Common myeloid progenitor, CD34-positive (primary cell): Measurements from ENCODE around the gene ZNF853.

Experiments
- CTCF ChIA-PET: fragments of 350-600 bp; sonication (Branson Sonifier 250); formaldehyde crosslinking; loops from one replicate; lab custom pipeline; 2021; ENCODE audit warnings: antibody characterized with exemption; lab: Charles Lee
- POLR2A ChIA-PET: fragments of 350-600 bp; sonication (Branson Sonifier 250); formaldehyde crosslinking; loops from one replicate; lab custom pipeline; 2021; ENCODE audit warnings: antibody characterized with exemption; lab: Charles Lee
- DNase-seq, 3 donors: peaks; one replicate each; pipeline versions ENCODE4 v3.0.0 to v3.0.0-alpha.2; 2013
- H3K27ac ChIP-seq, 2 experiments: 1 replicate in 1 of 2; 2 replicates in 1 of 2; pipeline ENCODE4 v1.7.0; 2013; ENCODE audit warnings: inconsistent platforms in 2 of 2, low read length in 2 of 2, mild to moderate bottlenecking in 2 of 2, low read depth in 1 of 2, moderate library complexity in 1 of 2; ENCODE audit not compliant: severe bottlenecking in 2 of 2, insufficient read depth in 1 of 2, poor library complexity in 1 of 2
- H3K27me3 ChIP-seq, 5 experiments: replicated peaks in 2 of 5; 1 replicate in 3 of 5; 2 replicates in 2 of 5; pipeline versions ENCODE4 v1.6.1 to v1.7.0; 2013; ENCODE audit warnings: low read length in 4 of 5, mild to moderate bottlenecking in 2 of 5, moderate library complexity in 2 of 5, inconsistent platforms in 1 of 5; ENCODE audit not compliant: insufficient read depth in 5 of 5, control insufficient read depth in 4 of 5
- H3K36me3 ChIP-seq, 4 experiments: 1 replicate in 2 of 4; 2 replicates in 2 of 4; pipeline versions ENCODE4 v1.6.1 to v1.7.0; 2013; ENCODE audit warnings: low read length in 3 of 4, control low read depth in 1 of 4, mild to moderate bottlenecking in 1 of 4; ENCODE audit not compliant: control insufficient read depth in 4 of 4, insufficient read depth in 4 of 4
- H3K4me1 ChIP-seq, 4 experiments: 1 replicate in 3 of 4; 2 replicates in 1 of 4; pipeline versions ENCODE4 v1.6.1 to v1.7.1; 2013; ENCODE audit warnings: low read length in 3 of 4, mild to moderate bottlenecking in 3 of 4, control low read depth in 1 of 4, inconsistent platforms in 1 of 4, moderate library complexity in 1 of 4; ENCODE audit not compliant: control insufficient read depth in 4 of 4, insufficient read depth in 4 of 4; ENCODE audit errors: control extremely low read depth in 1 of 4
- H3K4me3 ChIP-seq, 7 experiments: 1 replicate in 4 of 7; 2 replicates in 3 of 7; pipeline versions ENCODE4 v1.5.1 to v1.7.0; 2013; ENCODE audit warnings: mild to moderate bottlenecking in 7 of 7, low read length in 6 of 7, moderate library complexity in 6 of 7, inconsistent platforms in 2 of 7, low read depth in 2 of 7, control low read depth in 1 of 7; ENCODE audit not compliant: insufficient read depth in 4 of 7, control insufficient read depth in 1 of 7; ENCODE audit errors: extremely low read depth in 1 of 7
- H3K9me3 ChIP-seq, 5 experiments: 1 replicate in 4 of 5; 2 replicates in 1 of 5; pipeline versions ENCODE4 v1.6.1 to v1.7.1; 2013; ENCODE audit warnings: low read length in 4 of 5, mild to moderate bottlenecking in 2 of 5, inconsistent platforms in 1 of 5, low read depth in 1 of 5, moderate library complexity in 1 of 5; ENCODE audit not compliant: control insufficient read depth in 4 of 5, insufficient read depth in 2 of 5; ENCODE audit errors: control extremely low read depth in 1 of 5
- WGBS: methylation state at CpG from one replicate; pipeline ENCODE4 v1.1.5; 2013; ENCODE audit not compliant: insufficient coverage; 5-methylcytosine and 5-hydroxymethylcytosine counted together

The ZNF853 gene

GRCh38 chr7:6636741-6637543 is 21.5 kb downstream of the ZNF853 start, which contains the start of gene ZNF316:
Gene ZNF316 (plus strand): TSS chr7:6637318. CDS start chr7:6642410, 5,092 bp downstream.
- Histone ChIP-seq H3K27me3 (no peaks in the 10 kb centered on the region), H3K4me3 (peak within 1 kb of the TSS; percentile 62 to 81 (median 75)), H3K4me1 (peaks cover 0 to 36% (median 24%) of the 10 kb centered on the region in 4 experiments), H3K27ac (peak within 1 kb of the TSS in 1 of 2 experiments; percentile 58), H3K9me3 (peaks cover 0 to 3% (median 0%) of the 10 kb centered on the region in 5 experiments), H3K36me3 (peaks cover 7 to 35% (median 20%) of the 10 kb centered on the region in 4 experiments)
- WGBS: under 1% methylated on average over 49 of the region's 104 CpGs
- peak in 2 of 3 donors; percentile 39 to 49 for DNase-seq
- CTCF ChIA-PET: interaction anchor here (0.7 to 2.0 kb wide), 4 partner anchors 17 to 62 kb away, joined by 3 to 5 read pairs (median 3); no protein-coding TSS in a partner anchor
- POLR2A ChIA-PET: interaction anchor here (1.6 kb wide), 1 partner anchor 14 kb away, joined by 3 read pairs; no protein-coding TSS in a partner anchor

- peaks cover 0 to 36% (median 24%) of the 10 kb centered on the region in 4 experiments for H3K4me1 ChIP-seq
- H3K36me3 ChIP-seq: peaks cover 7 to 42% (median 25%) of the 10 kb centered on the region in 4 experiments
- DNase-seq: peak; percentile 69 to 84 (median 81)
- CTCF ChIA-PET: interaction anchor here (0.6 to 2.0 kb wide), 5 partner anchors 12 to 89 kb away, joined by 3 to 5 read pairs (median 3); no protein-coding TSS in a partner anchor
- H3K27ac ChIP-seq: peak overlapping the region in 1 of 2 experiments; percentile 38
- POLR2A ChIA-PET: interaction anchor here (0.5 to 1.6 kb wide), 3 partner anchors 13 to 121 kb away, joined by 3 to 8 read pairs (median 5); no protein-coding TSS in a partner anchor
- under 1% methylated on average over 48 of the region's 60 CpGs for WGBS
- H3K27me3 ChIP-seq: no peaks in the 10 kb centered on the region
- H3K4me3 ChIP-seq: peak overlapping the region; percentile 62 to 81 (median 75)
- H3K9me3 ChIP-seq: peaks cover 0 to 3% (median 0%) of the 10 kb centered on the region in 5 experiments
These were observed 22.3 kb downstream of the ZNF853 start for GRCh38 chr7:6637544-6638229.

- peaks cover 0 to 36% (median 24%) of the 10 kb centered on the region in 4 experiments for H3K4me1 ChIP-seq
- DNase-seq: no peak
- H3K4me3 ChIP-seq: no peak overlapping the region
- H3K9me3 ChIP-seq: peaks cover 0 to 3% (median 0%) of the 10 kb centered on the region in 5 experiments
- H3K36me3 ChIP-seq: peaks cover 7 to 56% (median 35%) of the 10 kb centered on the region in 4 experiments
- H3K27me3 ChIP-seq: no peaks in the 10 kb centered on the region
- ChIA-PET POLR2A (no interaction called here), CTCF (interaction anchor here (1.1 to 1.3 kb wide), 3 partner anchors 11 to 115 kb away, joined by 3 to 4 read pairs (median 3); no protein-coding TSS in a partner anchor)
- H3K27ac ChIP-seq: peak overlapping the region in 1 of 2 experiments; percentile 38
- WGBS: 100% methylated on average over 3 of the region's 4 CpGs
These were observed 23.6 kb downstream of the ZNF853 start for GRCh38 chr7:6639032-6639431.

- H3K36me3 ChIP-seq: peaks cover 7 to 62% (median 40%) of the 10 kb centered on the region in 4 experiments
- no peaks in the 10 kb centered on the region for H3K27me3 ChIP-seq
- H3K27ac ChIP-seq: peak overlapping the region in 1 of 2 experiments; percentile 25
- ChIA-PET POLR2A (no interaction called here), CTCF (interaction anchor here (1.2 to 1.3 kb wide), 2 partner anchors 55 to 116 kb away, joined by 3 to 4 read pairs; no protein-coding TSS in a partner anchor)
- H3K4me3 ChIP-seq: no peak overlapping the region
- no peak for DNase-seq
- H3K4me1 ChIP-seq: peaks cover 0 to 36% (median 24%) of the 10 kb centered on the region in 4 experiments
- H3K9me3 ChIP-seq: peaks cover 0 to 3% (median 0%) of the 10 kb centered on the region in 5 experiments
- 97% methylated on average over 7 of the region's 11 CpGs for WGBS
These were observed 24.2 kb downstream of the ZNF853 start for GRCh38 chr7:6639627-6640026.

- POLR2A ChIA-PET: no interaction called here
- Histone ChIP-seq H3K27ac (no peak overlapping the region), H3K9me3 (peaks cover 0 to 3% (median 0%) of the 10 kb centered on the region in 5 experiments), H3K4me3 (no peak overlapping the region), H3K27me3 (no peaks in the 10 kb centered on the region), H3K36me3 (peaks cover 9 to 68% (median 45%) of the 10 kb centered on the region in 4 experiments), H3K4me1 (peaks cover 0 to 32% (median 22%) of the 10 kb centered on the region in 4 experiments)
- CTCF ChIA-PET: interaction anchor here (1.2 kb wide), 2 partner anchors 36 to 54 kb away, joined by 3 read pairs; no protein-coding TSS in a partner anchor
- whole genome bisulfite sequencing: 92% methylated on average over 6 of the region's 11 CpGs
- DNase-seq: peak in 2 of 3 donors; percentile 52 to 62
These were observed 24.9 kb downstream of the ZNF853 start for GRCh38 chr7:6640246-6640721.

- ChIA-PET CTCF (interaction anchor here (1.2 kb wide), 1 partner anchor 37 kb away, joined by 3 read pairs; no protein-coding TSS in a partner anchor), POLR2A (interaction anchor here (1.0 kb wide), 1 partner anchor 27 kb away, joined by 3 read pairs; no protein-coding TSS in a partner anchor)
- no peak for DNase-seq
- 97% methylated on average over 13 of the region's 15 CpGs for WGBS
- peaks cover 0 to 26% (median 18%) of the 10 kb centered on the region in 4 experiments for H3K4me1 ChIP-seq
- no peak overlapping the region for H3K4me3 ChIP-seq
- no peaks in the 10 kb centered on the region for H3K27me3 ChIP-seq
- H3K9me3 ChIP-seq: peaks cover 0 to 3% (median 0%) of the 10 kb centered on the region in 5 experiments
- no peak overlapping the region for H3K27ac ChIP-seq
- H3K36me3 ChIP-seq: peaks cover 11 to 75% (median 50%) of the 10 kb centered on the region in 4 experiments
These were observed 26.1 kb downstream of the ZNF853 start for GRCh38 chr7:6641305-6642035.
